Muscle of leg (tissue), 16 donors: Measurements from ENCODE around the gene TAF1A. TPM values are rescaled to one million over a fixed set of nuclear protein-coding genes. Genes with fewer than 3 reads are reported as not detected.

Source experiments
- DNase-seq: peaks from one replicate; pipeline ENCODE4 v3.0.0; 2013
- H3K27ac ChIP-seq: one replicate; pipeline ENCODE4 v1.5.1; 2013; ENCODE audit warnings: mild to moderate bottlenecking, low read length, control low read depth
- H3K27me3 ChIP-seq: one replicate; pipeline ENCODE4 v1.6.1; 2013; ENCODE audit warnings: low read length; ENCODE audit not compliant: control insufficient read depth, insufficient read depth
- H3K36me3 ChIP-seq: one replicate; pipeline ENCODE4 v1.6.1; 2013; ENCODE audit warnings: low read length; ENCODE audit not compliant: control insufficient read depth, insufficient read depth
- H3K4me1 ChIP-seq: one replicate; pipeline ENCODE4 v1.6.1; 2013; ENCODE audit warnings: low read length; ENCODE audit not compliant: control insufficient read depth, insufficient read depth
- H3K4me3 ChIP-seq: one replicate; pipeline ENCODE4 v1.5.1; 2013; ENCODE audit warnings: low read length, control low read depth
- H3K9me3 ChIP-seq: replicated peaks from 2 replicates; pipeline ENCODE4 v1.6.1; 2013; ENCODE audit warnings: low read depth, low read length; ENCODE audit not compliant: control insufficient read depth
- WGBS: methylation state at CpG from one replicate; pipeline ENCODE4 v1.1.5; 2013; ENCODE audit warnings: missing lambda C conversion rate; ENCODE audit not compliant: insufficient coverage; 5-methylcytosine and 5-hydroxymethylcytosine counted together
- long read RNA-seq, 11 donors: transcript quantifications; one replicate each; lab custom pipeline, GENCODE V29; 2026
- polyA plus RNA-seq, 8 donors: library from polyadenylated mRNA; unstranded; fragments of 120-200 nt; gene quantifications; one replicate each; pipeline versions ENCODE4 v1.2.1 to v1.2.3, GENCODE V29; 2013; ENCODE audit warnings: inconsistent platforms in 1 of 8, low replicate concordance in 1 of 8; ENCODE audit not compliant: insufficient read length in 8 of 8, insufficient read depth in 1 of 8
- total RNA-seq: library from RNA; stranded (reverse); fragments of 120-200 nt; gene quantifications from one replicate; pipeline ENCODE4 v1.2.4, GENCODE V29; 2013

Gene TAF1A
- total RNA-seq (10.3 TPM), polyA plus RNA-seq (10 to 100 TPM in 3 of 8 donors, 1 to 10 TPM in 5; 7.6 to 10.9 (median 9.2) TPM)
- long read RNA-seq, donor 1: 0 reads
- long read RNA-seq, donor 2: 0 reads
- long read RNA-seq, donor 3, partial matches to known transcripts: 0 of 1 reads
- long read RNA-seq, donor 3, other reads (novel, unspliced or antisense): 0 of 1 reads
- long read RNA-seq, donor 4: 0 reads
- long read RNA-seq, donor 5: 0 reads
- long read RNA-seq, donor 6, partial matches to known transcripts: 0 of 1 reads
- long read RNA-seq, donor 6, other reads (novel, unspliced or antisense): 0 of 1 reads
- long read RNA-seq, donor 7, partial matches to known transcripts: 0 of 2 reads
- long read RNA-seq, donor 7, other reads (novel, unspliced or antisense): 0 of 2 reads
- long read RNA-seq, donor 8, partial matches to known transcripts: 0 of 2 reads
- long read RNA-seq, donor 8, other reads (novel, unspliced or antisense): 0 of 2 reads
- long read RNA-seq, donor 9, partial matches to known transcripts: 0 of 1 reads
- long read RNA-seq, donor 9, other reads (novel, unspliced or antisense): 0 of 1 reads
- long read RNA-seq, donor 10, partial matches to known transcripts: 0 of 1 reads
- long read RNA-seq, donor 10, other reads (novel, unspliced or antisense): 0 of 1 reads
- long read RNA-seq, donor 11, partial matches to known transcripts: 0 of 2 reads
- long read RNA-seq, donor 11, other reads (novel, unspliced or antisense): 0 of 2 reads

DNA sequence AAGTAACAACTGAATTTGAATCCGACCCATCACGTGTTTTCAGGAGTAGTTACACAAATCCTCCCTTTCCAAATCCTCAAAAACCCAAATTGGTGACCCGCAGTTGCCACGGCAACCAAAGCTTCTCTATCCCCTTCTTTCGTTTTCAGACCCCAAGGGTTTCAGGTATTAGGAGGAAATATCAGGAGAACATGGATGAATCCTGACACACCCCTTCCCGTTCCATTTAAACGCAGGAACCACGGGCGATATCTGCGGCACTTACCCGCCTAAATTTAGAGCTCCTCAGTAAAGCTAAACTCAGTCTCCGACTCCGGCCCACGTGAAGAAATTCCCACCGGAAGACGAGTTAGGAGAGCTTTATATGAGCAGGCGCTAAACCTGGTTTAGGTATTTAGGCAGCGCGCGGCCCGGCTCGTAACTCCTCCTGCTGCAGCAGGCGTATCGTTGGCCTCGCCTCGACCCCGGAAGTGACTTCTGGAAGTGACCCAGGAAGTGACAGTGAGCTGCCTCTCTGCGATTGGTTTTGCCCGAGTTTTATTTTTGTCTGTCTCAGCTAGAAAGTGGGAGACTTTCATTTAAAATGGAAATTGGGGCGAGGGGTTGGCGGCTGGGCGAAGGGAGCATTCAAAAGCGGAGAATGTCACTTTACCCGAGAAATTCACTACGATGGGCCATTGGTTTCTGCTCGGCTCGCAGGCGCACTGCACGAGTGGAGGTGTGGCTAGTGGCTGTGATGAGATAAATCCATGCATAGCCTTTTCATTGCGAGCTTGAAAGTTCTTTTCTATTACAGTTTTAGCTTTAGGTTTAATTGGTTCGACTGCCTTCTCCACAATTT, at the start of gene TAF1A:
Gene TAF1A, minus strand, starts transcription at position 472 of the 841 bp plus-strand sequence.
- under 1% methylated on average over 29 of the region's 41 CpGs for WGBS
- Histone ChIP-seq H3K36me3 (peaks cover 5% of the 10 kb centered on the region), H3K4me3 (peak within 1 kb of the TSS; percentile 70), H3K9me3 (no peaks in the 10 kb centered on the region), H3K27me3 (no peaks in the 10 kb centered on the region), H3K4me1 (peaks cover 6% of the 10 kb centered on the region), H3K27ac (peak within 1 kb of the TSS; percentile 90)
- peak; percentile 97 for DNase-seq

- Histone ChIP-seq H3K4me1 (no peaks in the 10 kb centered on the region), H3K4me3 (no peak overlapping the region), H3K36me3 (peaks cover 37% of the 10 kb centered on the region), H3K27ac (no peak overlapping the region), H3K9me3 (no peaks in the 10 kb centered on the region), H3K27me3 (no peaks in the 10 kb centered on the region)
- peak; percentile 93 for DNase-seq
- WGBS: 0% methylated on average over 1 of the region's 7 CpGs
Observed at GRCh38 chr1:222634180-222635013, 44.7 kb upstream of the TAF1A start.

GRCh38 chr1:222632749-222633148, 43.0 kb upstream of the TAF1A start:
- no peaks in the 10 kb centered on the region for H3K9me3 ChIP-seq
- peaks cover 47% of the 10 kb centered on the region for H3K36me3 ChIP-seq

DNA sequence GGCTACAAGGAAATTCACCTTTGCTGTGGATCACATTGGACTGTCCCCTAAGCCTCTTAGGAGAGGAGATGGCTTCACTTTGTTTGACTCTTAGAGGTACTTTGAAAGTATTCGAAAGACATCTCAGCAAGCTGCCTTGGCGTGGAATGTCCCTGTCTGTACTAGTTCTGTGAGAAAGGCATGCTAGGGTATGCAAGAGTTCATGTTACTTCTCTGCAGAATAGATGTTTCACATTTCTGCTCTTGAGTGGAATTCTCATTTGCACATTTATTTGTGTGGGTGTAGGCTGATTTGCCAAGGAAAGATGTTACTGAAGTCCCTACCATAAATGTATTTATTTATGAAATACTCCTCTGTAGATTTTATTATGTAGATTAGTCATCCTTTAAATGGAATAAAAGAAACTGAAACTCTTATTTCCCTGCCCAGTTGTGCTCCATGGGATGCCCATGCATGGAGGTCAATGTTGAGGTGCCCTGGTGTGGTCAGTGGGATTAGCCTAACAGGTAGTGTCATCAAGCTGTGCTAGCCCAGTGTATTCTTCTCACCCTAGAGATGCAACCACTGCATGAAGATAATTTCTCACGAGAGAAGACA, 42.0 kb upstream of the TAF1A start:
- WGBS: 70% methylated on average over 3 of the region's 3 CpGs
- H3K4me1 ChIP-seq: no peaks in the 10 kb centered on the region
- no peaks in the 10 kb centered on the region for H3K9me3 ChIP-seq
- H3K4me3 ChIP-seq: no peak overlapping the region
- H3K36me3 ChIP-seq: peaks cover 55% of the 10 kb centered on the region
- H3K27me3 ChIP-seq: no peaks in the 10 kb centered on the region
- no peak for DNase-seq
- no peak overlapping the region for H3K27ac ChIP-seq

More at GRCh38 chr1:222632749-222633148, 43.0 kb upstream of the TAF1A start:
- Histone ChIP-seq H3K4me3 (no peak overlapping the region), H3K27me3 (no peaks in the 10 kb centered on the region), H3K4me1 (no peaks in the 10 kb centered on the region), H3K27ac (no peak overlapping the region)
- no CpG with 5 or more reads among the region's 2 CpGs for WGBS
- no peak for DNase-seq

GRCh38 chr1:222629921-222630535, 40.3 kb upstream of the TAF1A start:
- Histone ChIP-seq H3K36me3 (peaks cover 59% of the 10 kb centered on the region), H3K9me3 (no peaks in the 10 kb centered on the region), H3K4me3 (no peak overlapping the region), H3K27ac (no peak overlapping the region), H3K27me3 (no peaks in the 10 kb centered on the region), H3K4me1 (no peaks in the 10 kb centered on the region)
- 95% methylated on average over 7 of the region's 7 CpGs for WGBS
- no peak for DNase-seq

- no peak overlapping the region for H3K4me3 ChIP-seq
- WGBS: 93% methylated on average over 4 of the region's 6 CpGs
- H3K27me3 ChIP-seq: no peaks in the 10 kb centered on the region
- H3K4me1 ChIP-seq: no peaks in the 10 kb centered on the region
- DNase-seq: no peak
- no peaks in the 10 kb centered on the region for H3K9me3 ChIP-seq
- H3K36me3 ChIP-seq: peaks cover 56% of the 10 kb centered on the region
- no peak overlapping the region for H3K27ac ChIP-seq
Observed at GRCh38 chr1:222627232-222627631, 37.5 kb upstream of the TAF1A start.

DNA sequence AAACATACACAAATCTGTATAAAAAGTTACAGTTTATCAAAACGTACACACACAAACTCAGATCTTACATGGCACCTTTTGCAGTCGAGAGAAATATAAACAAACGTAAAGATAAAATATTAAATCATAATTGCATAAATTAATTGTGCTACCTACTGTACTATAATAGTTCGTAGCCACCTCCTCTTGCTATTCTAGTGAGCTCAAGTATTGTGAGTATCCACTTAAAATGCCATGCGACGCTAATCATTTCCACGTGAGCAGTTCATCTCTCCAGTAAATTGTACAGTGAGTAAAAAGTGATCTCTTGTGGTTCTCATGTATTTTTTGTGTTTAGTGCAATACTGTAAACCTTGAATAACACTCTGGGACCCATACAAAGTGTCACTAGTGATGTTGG, 34.5 kb upstream of the TAF1A start:
- Histone ChIP-seq H3K4me1 (peaks cover 3% of the 10 kb centered on the region), H3K36me3 (peaks cover 40% of the 10 kb centered on the region), H3K9me3 (no peaks in the 10 kb centered on the region), H3K27ac (no peak overlapping the region), H3K27me3 (no peaks in the 10 kb centered on the region), H3K4me3 (no peak overlapping the region)
- DNase-seq: no peak
- WGBS: no CpG with 5 or more reads among the region's 7 CpGs

DNA sequence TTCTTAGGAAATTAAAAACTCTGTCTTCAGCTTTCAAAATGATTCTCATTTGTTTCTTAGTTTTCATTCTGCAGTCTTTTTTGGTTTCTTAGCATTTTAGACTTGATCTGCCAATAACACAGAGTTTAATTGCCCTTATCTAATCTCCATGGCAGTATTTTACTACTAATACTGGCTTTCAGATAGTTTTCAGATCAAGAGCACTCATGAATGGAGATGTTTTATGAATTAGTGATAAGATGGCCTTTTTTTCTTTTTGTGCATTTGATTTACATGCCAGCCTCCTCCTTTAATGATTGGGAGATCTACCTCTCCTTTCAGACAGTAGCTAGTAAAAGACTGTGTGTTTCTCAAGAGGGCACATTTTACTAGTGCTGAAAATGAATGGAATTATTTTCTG, 33.7 kb upstream of the TAF1A start:
- H3K4me3 ChIP-seq: no peak overlapping the region
- peaks cover 32% of the 10 kb centered on the region for H3K36me3 ChIP-seq
- no peaks in the 10 kb centered on the region for H3K9me3 ChIP-seq
- no peaks in the 10 kb centered on the region for H3K27me3 ChIP-seq
- peaks cover 7% of the 10 kb centered on the region for H3K4me1 ChIP-seq
- no peak for DNase-seq
- H3K27ac ChIP-seq: no peak overlapping the region

DNA sequence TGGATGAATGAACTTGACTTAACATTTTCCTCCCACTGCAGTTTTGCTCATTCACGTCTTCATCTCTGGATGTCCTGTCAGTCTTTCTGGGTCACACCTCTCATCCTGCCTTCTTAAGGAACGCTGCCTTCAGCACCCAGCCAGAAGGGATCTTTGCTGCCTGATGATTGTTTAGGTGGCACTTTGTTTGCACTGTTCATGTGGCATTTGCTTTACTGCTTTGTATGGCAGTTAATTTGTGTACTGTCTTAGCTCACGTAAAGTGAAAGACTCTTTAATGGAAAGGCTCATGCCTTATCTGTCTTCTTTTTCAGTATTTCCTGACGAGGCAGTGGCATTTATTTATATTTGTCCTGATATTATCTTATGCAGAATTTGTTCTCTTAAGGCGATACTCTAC, 33.0 kb upstream of the TAF1A start:
- H3K27ac ChIP-seq: no peak overlapping the region
- WGBS: no CpG with 5 or more reads among the region's 5 CpGs
- H3K36me3 ChIP-seq: peaks cover 31% of the 10 kb centered on the region
- no peaks in the 10 kb centered on the region for H3K27me3 ChIP-seq
- H3K4me1 ChIP-seq: peaks cover 7% of the 10 kb centered on the region
- H3K9me3 ChIP-seq: no peaks in the 10 kb centered on the region
- H3K4me3 ChIP-seq: no peak overlapping the region
- no peak for DNase-seq
